Central memory CD4-positive, alpha-beta T cell (primary cell): ENCODE results near the gene DPH3.

Source experiments
- DNase-seq: peaks from one replicate; pipeline ENCODE4 v3.0.0; 2022

The DPH3 gene

DNA sequence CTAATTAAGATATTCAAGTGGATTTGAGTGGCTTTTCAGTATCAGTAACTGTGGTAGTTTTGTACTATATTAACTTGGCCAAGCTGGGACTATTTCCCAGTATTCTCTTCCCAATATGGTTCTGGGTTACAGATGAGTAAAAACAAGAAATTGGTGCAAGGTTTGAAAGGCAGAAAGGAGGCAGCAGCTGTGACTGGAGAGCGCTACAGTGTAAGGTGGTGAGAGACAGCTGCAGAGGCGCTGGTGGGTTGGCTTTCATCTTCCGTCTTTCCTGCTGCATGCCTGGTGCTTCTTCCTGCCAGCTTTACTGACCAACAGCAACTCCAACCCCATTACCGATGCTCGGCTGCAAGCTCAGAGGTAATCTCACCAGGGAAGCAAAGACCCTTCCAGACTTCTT lies 9.8 kb downstream of the DPH3 start:
- DNase-seq, result no peak

DNA sequence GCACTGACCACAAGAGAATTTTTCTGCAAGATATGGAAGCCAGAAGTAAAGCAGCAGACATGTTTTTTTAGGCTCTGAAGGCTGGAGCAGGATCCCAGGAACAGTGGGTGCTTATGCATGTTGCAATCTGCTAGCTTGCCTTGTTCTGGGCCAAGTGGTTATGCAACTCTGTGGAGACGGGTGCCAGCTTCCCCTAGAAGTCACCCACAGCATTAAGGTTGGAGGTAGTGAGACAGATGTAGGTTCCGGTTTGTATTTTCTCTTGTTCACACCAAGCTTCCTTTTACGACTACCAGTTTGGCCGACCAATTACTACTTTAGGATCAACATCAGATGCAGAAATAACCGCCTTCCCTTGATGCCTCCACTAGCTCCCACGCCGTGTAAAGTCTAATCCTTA lies 11.1 kb downstream of the DPH3 start:
- no peak for DNase-seq

DNA sequence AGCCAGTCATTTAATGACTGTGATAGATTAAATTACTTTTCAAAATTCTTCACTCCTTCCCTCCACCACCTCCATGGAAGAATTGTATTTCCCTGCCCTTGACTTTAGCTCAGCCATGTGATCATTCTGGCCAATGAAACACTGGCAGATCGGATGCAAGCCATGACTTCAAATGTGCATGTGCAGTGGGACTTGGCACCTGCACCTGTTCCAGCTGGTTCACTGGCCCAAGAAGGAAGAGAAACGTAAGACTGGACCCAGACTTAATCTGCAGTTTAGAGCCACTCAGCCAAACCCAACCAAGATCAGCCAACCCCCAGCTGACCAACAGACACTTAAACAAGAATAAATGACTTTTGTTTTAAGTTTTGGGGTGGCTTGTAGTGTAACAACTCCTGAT lies 11.8 kb downstream of the DPH3 start:
- DNase-seq, result no peak

- DNase-seq, result no peak
These were observed 12.3 kb downstream of the DPH3 start for GRCh38 chr3:16252243-16252978.

DNA sequence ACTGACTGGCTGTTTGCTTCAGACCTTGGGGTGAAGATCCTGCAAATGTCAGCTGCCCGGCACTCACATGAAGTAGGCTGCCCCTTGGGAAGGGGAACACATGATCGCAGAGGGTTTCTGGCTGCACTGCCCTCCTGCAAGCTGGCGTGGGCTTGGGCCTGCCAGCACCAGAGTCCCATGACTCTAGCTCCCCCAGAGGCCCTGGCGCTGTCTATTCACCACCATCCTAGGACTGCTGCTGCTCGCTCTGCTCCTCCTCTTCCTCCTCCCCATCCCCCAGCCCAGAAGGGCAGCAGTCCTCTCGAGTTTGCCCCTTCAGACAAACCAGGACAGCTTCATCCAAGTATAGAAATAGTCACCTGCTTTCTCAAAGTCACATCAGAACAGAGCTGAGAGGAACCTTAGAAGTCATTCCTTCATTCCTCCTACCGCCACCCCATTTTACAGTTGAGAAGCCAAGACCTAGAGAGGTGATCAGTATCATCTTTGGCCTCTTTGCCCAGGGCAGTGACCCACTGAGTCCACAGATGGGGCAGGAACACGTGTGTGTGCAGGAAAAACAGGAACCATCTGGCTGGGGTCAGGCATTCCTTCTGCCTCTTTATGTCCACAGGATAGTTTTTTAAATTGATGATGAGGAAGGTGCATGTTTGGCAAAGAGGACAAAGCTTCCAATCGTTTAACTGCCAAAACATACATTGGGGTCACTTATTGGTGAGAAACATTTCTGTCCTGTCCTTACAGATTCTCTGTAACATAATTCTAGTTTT lies 13.2 kb downstream of the DPH3 start:
- DNase-seq, result no peak

- no peak for DNase-seq
These were observed 14.9 kb downstream of the DPH3 start for GRCh38 chr3:16249886-16250285.

DNA sequence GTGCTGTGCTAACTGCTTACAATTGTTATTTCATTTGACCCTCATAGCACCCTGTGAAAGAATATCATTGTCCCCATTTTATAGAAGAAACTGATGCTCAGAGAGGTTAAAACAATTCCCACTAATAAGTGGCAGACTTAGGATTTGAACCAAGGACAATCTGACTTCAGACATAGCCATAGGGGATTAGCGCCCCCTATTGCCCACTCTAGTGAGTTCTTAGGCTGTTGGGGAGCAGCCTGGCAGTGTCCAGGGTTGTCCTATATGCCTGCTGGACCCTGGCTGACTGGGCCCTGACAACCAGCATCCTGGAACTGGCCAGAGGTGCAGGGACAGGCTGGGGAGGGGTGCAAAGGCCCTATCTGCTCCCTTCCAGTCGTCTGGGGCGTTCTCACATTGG lies 15.4 kb downstream of the DPH3 start:
- DNase-seq, result no peak

- no peak for DNase-seq
These were observed 16.2 kb downstream of the DPH3 start for GRCh38 chr3:16248556-16248955.

GRCh38 chr3:16247282-16248061 lies 17.3 kb downstream of the DPH3 start:
- DNase-seq, result peak; percentile 64

DNA sequence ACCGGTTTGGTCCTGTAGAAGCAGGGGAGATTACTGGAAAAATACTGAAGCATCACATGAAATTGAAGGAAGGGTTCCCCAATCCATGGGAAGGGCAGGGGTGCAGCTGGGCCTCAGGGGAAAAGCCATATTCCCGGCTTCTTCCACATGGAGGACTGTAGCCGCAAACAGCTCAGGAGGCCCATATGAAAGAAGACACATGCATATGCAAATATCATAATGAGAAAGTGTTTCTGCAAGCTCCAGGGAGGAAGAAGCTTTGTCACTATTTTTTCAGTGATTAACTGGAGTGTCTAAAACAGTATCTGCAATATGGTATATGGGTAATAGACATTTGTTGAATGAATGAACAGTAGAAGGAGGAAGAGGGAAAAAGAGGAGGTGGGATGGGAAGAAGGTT lies 19.1 kb downstream of the DPH3 start:
- DNase-seq, result no peak

DNA sequence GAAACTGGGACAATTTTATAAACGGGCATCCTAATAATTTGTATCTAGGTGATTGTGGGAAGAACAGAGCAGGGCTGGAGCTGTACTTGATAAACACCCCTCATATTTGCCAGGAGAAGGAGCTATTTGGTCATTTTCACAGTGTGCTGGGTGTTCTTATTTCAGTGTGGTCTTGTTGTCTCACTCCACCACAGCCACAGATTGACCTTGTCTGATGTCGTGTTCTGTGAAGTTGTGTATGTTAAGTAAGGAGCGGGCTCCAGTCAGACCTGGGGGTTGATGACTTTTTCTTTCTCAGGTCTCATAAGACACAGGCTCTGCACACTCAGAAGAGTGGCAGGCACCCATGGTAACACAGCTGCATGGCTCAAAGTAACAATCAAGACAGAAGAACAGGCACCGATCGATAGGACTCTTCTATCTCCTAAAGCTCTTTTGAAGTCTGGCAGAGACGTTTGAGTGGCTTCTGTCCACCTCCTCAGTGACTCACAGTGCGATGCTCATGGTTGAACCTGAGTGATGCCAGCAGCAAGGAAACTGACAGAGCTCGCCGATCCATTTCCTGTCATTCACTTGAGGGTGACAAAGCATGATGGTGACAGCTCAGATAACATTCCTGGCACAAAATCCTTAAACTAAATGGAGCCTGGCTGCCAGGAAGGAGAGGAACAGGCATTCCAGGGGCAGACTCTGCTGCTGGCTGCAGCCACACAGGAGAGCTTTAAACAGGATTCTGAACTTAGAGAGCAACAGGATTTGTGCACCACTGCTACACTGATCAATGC lies 20.8 kb downstream of the DPH3 start:
- no peak for DNase-seq

GRCh38 chr3:16242177-16242576 lies 22.6 kb downstream of the DPH3 start:
- DNase-seq, result no peak

GRCh38 chr3:16241225-16241624 lies 23.5 kb downstream of the DPH3 start:
- no peak for DNase-seq

GRCh38 chr3:16240229-16241023 lies 24.3 kb downstream of the DPH3 start:
- no peak for DNase-seq

- DNase-seq, result no peak
These were observed 25.0 kb downstream of the DPH3 start for GRCh38 chr3:16239780-16240179.

DNA sequence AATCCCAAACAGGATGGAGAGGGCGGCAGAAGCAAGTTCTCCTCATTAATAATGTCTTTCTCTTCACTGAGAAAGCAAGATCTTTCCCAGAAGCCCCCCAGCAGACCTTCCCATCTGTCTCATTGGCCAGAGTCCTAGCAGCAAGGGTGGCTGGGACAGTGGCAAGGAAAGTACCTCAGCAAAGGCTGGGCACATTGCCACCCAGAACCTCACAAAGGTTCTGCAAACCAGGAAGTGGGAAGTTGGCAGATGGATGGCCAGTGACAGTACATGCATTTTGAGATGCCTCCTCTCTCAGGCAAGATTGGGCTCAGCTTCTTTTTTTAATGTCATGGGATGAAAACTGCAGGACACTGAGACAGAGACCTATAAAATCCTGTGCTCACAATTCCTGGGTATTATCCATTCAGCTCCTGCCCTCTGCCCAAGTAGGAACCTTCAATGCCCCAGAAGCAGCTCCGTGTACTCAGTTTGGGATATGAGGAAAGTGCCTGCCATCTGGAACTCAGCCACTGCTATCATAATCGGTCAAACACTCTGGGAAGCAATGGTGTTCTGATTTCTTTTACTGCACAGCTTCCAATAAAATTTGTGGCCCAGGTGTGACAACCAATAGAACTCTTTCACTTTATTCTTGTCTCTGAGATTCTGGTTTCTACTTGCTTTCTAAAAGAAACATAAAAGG lies 25.5 kb downstream of the DPH3 start:
- DNase-seq, result no peak

DNA sequence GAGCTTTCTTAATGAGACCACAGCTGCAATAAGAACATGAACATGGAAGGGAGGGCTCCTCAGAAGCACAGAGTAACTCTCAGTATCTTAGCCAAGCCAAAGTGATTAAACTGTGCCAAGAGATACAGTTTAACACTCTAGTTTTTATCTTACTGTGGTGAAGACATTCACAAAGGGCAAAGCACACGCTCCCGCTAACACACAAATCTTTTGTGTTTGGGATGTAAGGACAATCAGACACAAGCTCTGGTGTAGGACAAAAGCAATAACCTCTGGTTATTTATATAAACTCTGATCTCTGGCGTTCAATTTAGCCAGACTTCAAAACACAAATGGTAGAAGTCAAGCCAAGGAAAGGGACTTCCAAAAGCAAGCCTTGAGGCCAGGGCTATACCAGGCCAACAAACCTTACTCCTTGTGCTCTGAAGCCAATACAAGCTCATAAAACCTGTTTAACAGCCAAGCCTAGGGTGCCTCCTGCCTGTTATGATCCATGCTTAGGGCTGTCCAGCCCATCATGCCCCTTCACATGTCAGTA lies 27.8 kb downstream of the DPH3 start:
- DNase-seq, result no peak

- DNase-seq, result no peak
These were observed 28.6 kb downstream of the DPH3 start for GRCh38 chr3:16236030-16236639.

DNA sequence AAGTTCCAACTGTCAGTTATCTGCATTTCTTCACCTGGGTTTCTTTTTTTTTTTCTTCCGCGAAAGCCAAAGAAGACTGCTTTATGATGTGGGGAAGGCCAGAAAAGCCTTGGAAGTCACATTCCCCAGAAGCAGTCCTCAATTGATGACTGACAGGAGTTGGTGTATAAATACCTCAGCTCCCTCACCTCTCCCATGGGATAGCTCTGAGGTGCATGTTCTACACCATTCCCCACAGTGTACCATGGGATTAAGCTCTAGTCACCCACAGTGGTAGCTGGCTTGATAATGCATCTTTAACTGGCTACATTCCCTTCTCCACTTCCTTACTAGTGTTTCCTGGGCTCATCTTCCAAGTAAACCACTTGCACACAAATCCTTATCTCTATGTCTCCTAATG lies 30.5 kb downstream of the DPH3 start:
- no peak for DNase-seq

- DNase-seq, result no peak
These were observed 30.9 kb downstream of the DPH3 start for GRCh38 chr3:16233806-16234205.

- DNase-seq, result no peak
These were observed 32.8 kb downstream of the DPH3 start for GRCh38 chr3:16231983-16232382.
